Measurements from ENCODE around the gene PHACTR3. TPM values are rescaled to one million over a fixed set of nuclear protein-coding genes. Genes with fewer than 3 reads are reported as not detected.
A peak's percentile ranks its signal among the peaks of the same experiment; 100 is the strongest.

Gene PHACTR3
- total RNA-seq, 4 donors from 2014 or later, result 5.4 to 15.9 (median 10.0) TPM

DNA sequence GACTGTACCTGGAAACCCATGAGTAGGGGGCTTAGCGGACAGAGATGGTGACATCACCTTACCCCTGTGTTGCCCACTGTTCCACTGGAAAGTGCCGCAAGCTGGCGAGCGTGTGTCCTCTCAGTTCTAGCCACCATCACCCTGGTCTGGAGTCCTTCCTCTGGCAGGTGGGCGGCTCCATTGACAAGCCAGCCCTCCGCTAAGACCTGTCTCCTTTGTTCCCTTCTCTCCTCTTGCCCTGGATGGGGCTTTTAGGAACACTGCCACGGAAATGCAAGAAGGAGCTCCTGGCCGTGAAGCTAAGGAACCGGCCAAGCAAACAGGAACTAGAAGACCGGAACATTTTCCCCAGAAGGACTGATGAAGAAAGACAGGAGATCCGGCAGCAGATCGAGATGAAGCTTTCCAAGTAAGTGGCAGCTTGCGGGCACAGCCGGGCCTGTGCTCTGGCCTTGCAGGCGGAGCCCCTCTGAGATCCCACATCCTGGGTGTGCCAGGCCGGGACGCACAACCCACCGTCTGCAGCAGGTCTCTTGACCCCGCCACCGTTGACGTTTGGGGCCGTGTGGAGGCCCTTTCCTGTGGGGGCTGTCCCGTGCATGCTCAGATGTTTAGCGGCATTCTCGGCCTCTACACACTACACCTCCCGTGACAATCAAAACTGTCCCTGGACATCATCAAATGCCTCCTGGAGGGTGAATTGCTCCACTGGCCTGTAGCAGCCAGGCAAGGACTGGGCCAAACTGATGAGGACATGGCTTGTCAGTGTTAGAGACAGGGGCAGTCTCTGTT lies 201.6 kb downstream of the PHACTR3 start:
- Histone ChIP-seq H3K4me3 (no peak overlapping the region), H3K4me1 (peaks cover 0 to 9% (median 0%) of the 10 kb centered on the region in 4 donors), H3K36me3 (no peaks in the 10 kb centered on the region), H3K27me3 (no peaks in the 10 kb centered on the region), H3K9me3 (peaks cover 0 to 5% (median under 1%) of the 10 kb centered on the region in 4 donors), H3K27ac (no peak overlapping the region)
- 87 to 91% methylated on average over 18 to 26 of the region's 26 CpGs for WGBS, 2 donors
- TF ChIP-seq CTCF (IDR thresholded peaks at IDR 0.05), result no peak
- TF ChIP-seq EP300 (IDR thresholded peaks at IDR 0.05), result no peak
- TF ChIP-seq POLR2A (IDR thresholded peaks at IDR 0.05), result no peak
- peak; percentile 2 to 7 for DNase-seq (ENCODE audit: low spot score in 2 of 2)

DNA sequence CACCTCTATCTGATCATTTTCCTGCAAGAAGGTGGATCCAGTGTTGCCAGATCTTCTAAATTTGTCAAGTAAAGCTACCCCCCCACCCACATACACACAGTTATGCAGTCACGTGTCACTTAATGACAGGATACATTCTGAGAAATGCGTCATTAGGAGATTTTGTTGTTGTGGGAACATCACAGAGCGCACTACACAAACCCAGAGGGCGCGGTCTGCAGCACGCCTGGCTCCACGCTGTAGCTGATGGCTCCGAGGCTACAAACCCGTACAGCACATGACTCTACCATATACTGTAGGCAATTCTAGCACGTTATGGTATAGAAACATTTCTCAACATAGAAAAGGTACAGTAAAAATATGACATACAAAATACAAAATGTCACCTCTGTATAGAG lies 202.2 kb downstream of the PHACTR3 start:
- WGBS, 2 donors, result 95 to 98% methylated on average over 10 of the region's 10 CpGs
- Histone ChIP-seq H3K27ac (no peak overlapping the region), H3K9me3 (no peaks in the 10 kb centered on the region), H3K27me3 (no peaks in the 10 kb centered on the region), H3K4me3 (no peak overlapping the region), H3K36me3 (no peaks in the 10 kb centered on the region), H3K4me1 (peaks cover 0 to 9% (median 0%) of the 10 kb centered on the region in 4 donors)
- DNase-seq (ENCODE audit: low spot score in 2 of 2), result peak in 1 of 2 donors; percentile 1
- TF ChIP-seq POLR2A (IDR thresholded peaks at IDR 0.05), result no peak
- no peak for TF ChIP-seq CTCF (IDR thresholded peaks at IDR 0.05)
- TF ChIP-seq EP300 (IDR thresholded peaks at IDR 0.05), result no peak

DNA sequence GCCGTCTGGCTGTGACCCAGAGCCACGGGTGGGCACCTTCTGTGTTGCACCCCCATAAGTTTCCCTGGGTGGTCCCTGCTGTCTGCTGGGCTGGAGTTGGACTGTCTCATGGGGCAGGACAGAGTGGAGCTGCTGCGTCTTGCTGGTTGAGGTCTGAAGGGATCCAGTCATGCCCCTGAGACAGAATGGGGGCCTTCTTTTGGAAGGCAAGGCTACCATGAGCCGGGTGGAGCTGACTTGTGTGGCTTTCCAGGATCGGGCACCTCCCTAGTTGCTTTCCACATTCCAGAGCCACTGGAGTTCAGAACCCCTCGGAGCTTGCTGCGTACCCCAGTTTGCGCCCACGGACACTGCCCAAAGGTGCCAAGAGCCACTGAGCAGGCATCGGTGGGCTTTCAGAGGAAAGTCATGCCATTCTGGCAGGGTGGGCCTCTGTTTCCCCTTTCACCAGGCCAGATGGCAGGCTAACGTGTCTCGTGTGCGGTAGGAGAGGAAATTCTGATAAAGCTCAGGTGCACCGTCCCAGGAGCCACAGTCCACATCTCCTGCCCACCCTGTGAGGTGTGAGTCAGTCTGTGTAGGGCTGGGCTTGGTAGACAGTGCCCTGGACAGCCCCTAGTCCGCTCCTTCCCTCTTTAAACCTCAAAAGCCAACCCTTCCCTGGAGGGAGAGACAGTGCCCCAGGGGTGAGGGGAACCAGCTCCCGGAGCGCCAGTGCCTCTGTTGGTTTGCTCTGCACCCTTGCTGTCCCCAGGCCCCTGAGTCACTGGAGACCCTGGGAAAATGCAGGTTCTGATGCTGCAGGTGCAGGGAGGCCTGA lies 203.8 kb downstream of the PHACTR3 start:
- Histone ChIP-seq H3K4me1 (peaks cover 0 to 9% (median 0%) of the 10 kb centered on the region in 4 donors), H3K4me3 (no peak overlapping the region), H3K36me3 (no peaks in the 10 kb centered on the region), H3K27me3 (no peaks in the 10 kb centered on the region), H3K27ac (no peak overlapping the region), H3K9me3 (no peaks in the 10 kb centered on the region)
- TF ChIP-seq CTCF (IDR thresholded peaks at IDR 0.05) (no peak), EP300 (IDR thresholded peaks at IDR 0.05) (no peak), POLR2A (IDR thresholded peaks at IDR 0.05) (no peak)
- peak in 1 of 2 donors; percentile 1 for DNase-seq (ENCODE audit: low spot score in 2 of 2)
- WGBS, 2 donors, result 90 to 92% methylated on average over 16 to 17 of the region's 17 CpGs

DNA sequence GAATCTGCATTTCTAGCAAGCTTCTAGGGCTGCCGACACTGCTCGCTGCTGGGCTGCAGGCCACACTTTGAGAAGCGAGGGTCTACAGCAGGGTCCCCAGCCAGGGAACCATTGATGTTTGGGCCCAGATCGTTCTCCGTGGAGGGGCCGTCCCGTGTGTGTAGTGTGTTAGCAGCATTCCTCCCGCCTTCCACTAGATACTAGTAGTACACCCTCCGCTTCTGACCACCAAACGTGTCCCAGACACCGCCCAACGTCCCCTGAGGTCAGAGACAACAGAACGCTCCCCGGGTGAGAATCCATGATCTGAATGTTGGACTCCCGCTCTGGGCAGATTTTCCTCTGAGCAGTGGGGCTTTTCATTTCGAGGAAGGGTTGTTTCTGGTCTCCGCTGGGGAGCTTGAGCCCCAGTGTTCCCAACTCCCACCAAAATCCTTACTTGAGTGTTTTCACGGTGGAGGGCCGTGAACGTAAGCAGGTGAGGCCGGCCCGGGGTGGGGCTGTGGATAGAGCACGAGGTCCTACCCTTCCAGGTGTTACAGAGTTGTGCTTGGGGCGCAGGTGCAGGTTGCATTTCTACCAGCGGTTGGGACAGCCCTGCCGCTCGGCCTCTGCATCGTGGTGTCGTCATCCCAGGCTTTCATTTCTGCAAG lies 204.5 kb downstream of the PHACTR3 start:
- H3K27me3 ChIP-seq, result no peaks in the 10 kb centered on the region
- peak; percentile 1 to 11 for DNase-seq (ENCODE audit: low spot score in 2 of 2)
- H3K4me3 ChIP-seq, result no peak overlapping the region
- no peaks in the 10 kb centered on the region for H3K36me3 ChIP-seq
- TF ChIP-seq EP300 (IDR thresholded peaks at IDR 0.05) (no peak), POLR2A (IDR thresholded peaks at IDR 0.05) (no peak), CTCF (IDR thresholded peaks at IDR 0.05) (no peak)
- peaks cover 0 to 9% (median 0%) of the 10 kb centered on the region in 4 donors for H3K4me1 ChIP-seq
- H3K9me3 ChIP-seq, result no peaks in the 10 kb centered on the region
- no peak overlapping the region for H3K27ac ChIP-seq
- WGBS, 2 donors, result 86 to 88% methylated on average over 29 of the region's 29 CpGs

Measured in tibial nerve (tissue), 4 donors.